ENCODE data around the gene GCSH. TPM values are rescaled to one million over a fixed set of nuclear protein-coding genes. Genes with fewer than 3 reads are reported as not detected.
A peak's percentile ranks its signal among the peaks of the same experiment; 100 is the strongest.

Gene GCSH
- total RNA-seq, 1 donor from 2014 or later, result 18.0 TPM

DNA sequence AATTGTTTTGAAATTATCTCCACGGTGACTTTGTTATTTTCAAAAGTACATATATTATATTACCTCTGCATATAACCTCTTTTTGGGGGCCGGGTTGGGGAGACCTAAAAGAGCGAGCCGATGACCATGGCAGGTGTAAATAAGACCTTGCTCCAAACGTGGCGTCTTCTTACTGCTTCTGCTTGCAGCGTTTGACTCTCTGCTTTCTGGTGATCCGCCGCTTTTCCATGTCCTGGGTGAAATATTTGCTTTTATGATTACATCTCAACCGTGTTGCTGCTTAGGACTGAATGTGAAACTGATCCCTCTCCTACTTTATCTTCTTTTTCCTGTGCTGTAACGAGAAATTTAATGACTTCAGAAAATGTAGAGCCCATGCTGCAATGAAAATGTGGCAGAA, 42.4 kb downstream of the GCSH start:
- DNase-seq (ENCODE audit: low read depth in 2 of 2), result no peak

DNA sequence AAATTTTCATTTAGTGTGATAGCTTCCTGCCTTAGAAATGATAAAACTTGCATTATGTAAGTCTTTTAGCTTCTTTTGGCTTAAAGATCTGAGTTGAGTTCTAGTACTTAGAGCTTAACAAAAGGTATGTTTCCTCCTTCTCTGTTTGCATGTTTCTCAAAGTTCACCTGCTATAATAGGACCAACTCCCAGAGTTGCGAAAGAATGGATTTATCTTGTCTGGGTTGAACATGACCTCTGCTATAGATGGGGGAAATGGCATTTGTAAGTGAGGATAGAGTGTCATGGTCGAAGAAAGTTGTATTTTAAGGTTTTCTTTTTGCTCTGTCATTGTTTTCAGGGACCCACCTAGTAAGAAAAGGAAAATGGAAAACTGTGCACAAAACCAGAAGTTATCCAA, 53.4 kb downstream of the GCSH start:
- DNase-seq (ENCODE audit: low read depth in 2 of 2), result no peak

DNA sequence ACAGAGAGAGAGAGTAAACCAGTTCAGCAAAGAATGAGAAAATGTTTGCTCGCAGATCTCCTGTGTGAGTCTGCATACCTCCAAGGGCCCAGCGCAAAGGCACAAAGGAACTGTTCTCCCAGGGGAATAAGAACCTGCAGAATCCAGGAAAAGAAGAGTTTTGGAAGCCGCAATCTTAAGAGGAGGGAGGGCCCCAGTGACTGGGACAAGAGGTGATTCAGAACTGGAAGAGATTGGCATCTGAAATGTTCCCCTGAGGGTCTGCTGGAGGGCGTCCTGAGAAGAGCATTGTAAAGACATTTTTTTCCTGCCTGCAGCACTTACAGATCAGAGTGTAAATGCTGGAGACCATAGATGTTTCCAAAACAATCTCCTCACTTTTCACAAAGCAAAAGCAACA, 54.5 kb downstream of the GCSH start:
- no peak for DNase-seq (ENCODE audit: low read depth in 2 of 2)

DNA sequence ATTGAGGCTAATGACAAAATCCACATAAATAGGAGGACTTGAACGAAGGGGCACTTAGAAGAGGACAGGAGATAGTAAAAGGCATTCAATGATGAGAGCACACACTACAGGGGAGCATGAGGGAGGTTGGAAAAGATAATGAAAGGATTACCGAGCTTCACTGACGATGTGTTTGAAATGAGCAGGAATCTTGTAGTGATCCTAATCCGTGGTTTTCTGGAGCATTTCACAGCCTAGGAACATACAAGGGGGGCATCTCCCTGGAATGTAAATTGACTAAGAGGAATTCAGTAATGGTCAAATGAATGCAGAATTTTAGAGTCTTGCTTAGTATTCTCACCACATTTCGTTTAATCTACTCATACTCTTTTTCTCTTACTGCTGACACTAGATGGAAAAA, 55.4 kb downstream of the GCSH start:
- no peak for DNase-seq (ENCODE audit: low read depth in 2 of 2)

DNA sequence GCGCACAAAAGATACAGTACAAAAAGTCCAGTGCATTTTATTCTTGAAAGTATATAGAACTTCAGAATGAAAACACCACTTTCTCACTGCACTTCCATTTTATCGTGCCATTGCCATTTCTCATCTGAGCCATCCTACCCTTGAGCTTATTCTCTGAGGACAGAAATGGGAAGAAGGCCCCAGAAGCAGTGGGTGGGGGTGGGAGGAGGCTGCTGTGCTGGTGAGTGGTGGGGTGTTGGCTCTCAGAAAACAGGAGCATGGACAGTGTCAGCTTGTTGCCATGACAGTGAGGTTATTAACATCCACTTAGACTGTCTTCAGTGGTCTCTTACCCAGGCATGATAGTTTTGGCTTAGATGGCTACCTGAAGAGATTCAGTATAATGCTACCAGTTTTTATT, 56.1 kb downstream of the GCSH start:
- no peak for DNase-seq (ENCODE audit: low read depth in 2 of 2)

DNA sequence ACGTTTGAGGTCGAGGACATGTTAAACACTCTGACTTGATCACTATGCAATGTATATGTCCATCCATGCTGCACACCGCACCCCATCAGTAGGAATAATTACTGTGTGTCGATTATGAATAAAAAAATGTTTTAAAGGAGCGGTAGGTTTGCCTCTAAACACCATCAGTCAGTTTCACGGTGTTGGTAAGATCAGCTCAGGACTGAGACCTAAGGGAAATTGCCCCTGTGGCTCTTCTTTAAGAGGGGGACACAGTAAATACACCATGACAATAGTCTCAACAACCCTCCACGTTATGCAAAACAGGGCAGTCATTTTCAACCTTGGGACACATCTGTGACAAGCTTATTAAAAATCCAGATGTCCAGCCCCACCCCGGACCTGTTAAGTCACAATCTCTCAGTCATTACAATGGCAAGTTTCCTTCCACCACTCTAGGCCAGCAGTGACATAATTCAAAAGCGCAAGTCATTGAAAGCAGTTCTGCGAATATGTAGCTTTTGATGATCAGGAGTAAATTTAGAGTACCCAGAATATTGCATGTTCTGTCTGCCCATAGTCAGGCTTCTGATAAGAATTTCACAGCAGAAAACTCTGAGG, 59.3 kb downstream of the GCSH start:
- peak; percentile 26 to 39 for DNase-seq (ENCODE audit: low read depth in 2 of 2)

DNA sequence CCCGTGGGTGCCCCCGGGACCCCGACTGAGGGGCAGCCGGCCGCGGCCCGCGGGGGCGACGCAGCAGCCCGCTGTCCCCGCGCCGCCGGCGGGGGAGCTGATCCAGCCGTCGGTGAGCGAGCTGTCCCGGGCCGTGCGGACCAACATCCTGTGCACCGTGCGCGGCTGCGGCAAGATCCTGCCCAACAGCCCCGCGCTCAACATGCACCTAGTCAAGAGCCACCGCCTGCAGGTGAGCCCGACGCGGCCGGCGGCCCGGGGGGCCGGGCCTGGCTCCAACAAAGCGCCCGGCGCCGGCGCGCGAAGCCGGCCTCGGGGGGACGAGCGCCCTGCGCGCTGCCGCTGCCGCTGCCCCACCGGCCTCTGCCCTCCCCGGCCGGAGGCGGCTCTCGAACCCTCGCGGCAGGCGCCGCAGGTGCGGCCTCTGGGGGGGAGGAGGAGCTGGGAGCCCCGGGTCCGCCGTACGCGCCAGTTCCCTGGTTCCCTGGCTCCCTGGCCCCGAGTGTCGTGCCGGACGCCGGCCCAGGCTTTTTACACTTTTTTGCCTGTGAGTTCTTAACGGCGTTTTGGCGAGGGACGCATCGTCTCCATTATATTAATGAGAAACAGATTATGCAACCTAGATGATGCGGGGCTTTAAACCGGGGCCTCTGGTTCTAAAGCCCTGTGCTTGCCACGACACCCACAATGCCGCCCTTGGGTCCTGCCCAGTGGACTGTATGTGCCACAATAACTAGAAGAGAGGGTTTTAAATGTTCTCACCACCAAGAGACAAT, 60.0 kb downstream of the GCSH start:
- peak in 1 of 2 donors; percentile 53 for DNase-seq (ENCODE audit: low read depth in 2 of 2)

DNA sequence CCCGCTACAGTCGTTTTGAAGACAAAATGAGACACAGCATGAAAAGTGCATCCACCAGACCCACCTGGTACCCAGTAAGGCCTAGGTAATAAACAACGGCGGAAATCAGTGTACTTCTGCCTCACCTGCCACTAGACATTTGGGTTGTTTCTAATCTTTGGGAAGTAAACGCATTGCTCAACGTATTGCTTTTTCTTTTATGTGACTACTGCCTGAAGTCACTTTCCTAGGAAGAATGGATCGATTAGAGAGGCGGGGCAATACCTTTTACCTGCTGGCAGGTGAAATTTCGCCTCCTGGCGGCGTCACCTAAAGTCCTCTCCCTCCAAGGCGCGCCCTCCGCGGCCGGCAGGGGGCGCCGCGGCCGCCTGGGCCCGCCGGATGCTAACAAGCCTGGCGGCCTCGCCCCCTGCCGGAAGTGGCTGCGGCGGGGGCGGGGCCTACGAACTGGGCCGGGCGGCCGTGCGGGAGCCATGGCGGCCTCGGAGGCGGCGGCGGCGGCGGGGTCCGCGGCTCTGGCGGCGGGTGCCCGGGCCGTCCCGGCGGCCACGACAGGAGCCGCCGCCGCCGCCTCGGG, 60.7 kb downstream of the GCSH start, which contains the start of gene ATMIN:
TSS of gene ATMIN (plus strand) at position 445 of the 577 bp plus-strand sequence. CDS start at position 474, 29 bp downstream.
- DNase-seq (ENCODE audit: low read depth in 2 of 2), result peak; percentile 48 to 87

Other genes with a start within 250 kb of the GCSH start
- gene CMC2, start 89.5 kb downstream of the GCSH start, total RNA-seq, result 32.7 and 34.5 TPM in 2 replicates
- gene CENPN, start 89.2 kb downstream of the GCSH start, total RNA-seq, result 33.4 and 45.1 TPM in 2 replicates
- gene ATMIN, start 60.6 kb downstream of the GCSH start, total RNA-seq, result 22.7 and 34.0 TPM in 2 replicates
- gene C16orf46, start 19.2 kb downstream of the GCSH start, total RNA-seq, result 0.26 and 0.51 TPM in 2 replicates
- under 0.01 TPM in 1 of 2 replicates, not detected in the other for gene BCO1, start 142.3 kb upstream of the GCSH start, total RNA-seq
- gene GAN, start 218.6 kb upstream of the GCSH start, total RNA-seq, result 5.0 and 5.6 TPM in 2 replicates